NK-92 (cell line): Measurements from ENCODE around the gene MAN1A1.

ENCODE experiments used
- DNase-seq: peaks from one replicate; lab custom pipeline; 2025; ENCODE audit not compliant: unreplicated experiment; lab: John Stamatoyannopoulos, UW

MAN1A1 gene

DNA sequence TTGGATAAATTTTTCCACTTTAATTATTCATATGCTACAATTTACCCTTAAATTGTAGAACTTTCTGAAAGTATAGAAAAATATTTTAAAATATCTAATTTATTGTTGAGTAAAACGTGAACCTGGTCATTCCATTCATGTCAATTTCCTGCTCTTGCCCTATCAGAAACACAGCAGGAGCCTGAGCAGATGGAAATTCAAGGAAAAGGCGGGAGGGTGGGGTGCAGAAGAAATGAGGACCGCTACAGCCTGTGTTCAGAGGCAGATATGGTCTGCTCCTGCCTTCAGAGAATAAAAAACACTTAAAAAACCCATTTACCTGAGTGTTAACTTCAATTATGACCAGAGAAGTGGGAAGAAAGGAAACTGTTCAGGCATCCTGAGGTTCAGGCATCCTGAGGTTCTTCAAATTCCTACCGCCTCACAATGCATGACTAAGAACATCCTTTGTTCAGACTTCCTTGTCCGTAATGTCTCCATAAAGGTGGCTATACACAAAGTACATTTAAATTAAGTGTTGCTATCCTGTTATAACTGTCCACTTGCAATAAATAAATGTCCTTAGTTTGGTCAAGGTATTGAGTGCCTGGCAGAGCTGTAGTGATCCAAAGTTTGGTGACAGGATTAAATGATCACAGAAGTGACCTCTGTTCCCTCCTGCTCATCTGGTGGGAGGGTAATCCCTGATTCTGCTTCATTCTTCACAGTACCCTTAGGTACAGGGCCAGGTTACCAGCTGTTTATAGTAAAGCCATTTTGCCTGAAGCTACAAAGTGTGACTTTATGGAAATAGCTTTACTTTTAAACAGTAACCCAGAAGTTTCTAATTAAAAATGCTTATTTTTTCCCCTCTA is 109.1 kb downstream of the MAN1A1 start:
- no peak for DNase-seq

DNA sequence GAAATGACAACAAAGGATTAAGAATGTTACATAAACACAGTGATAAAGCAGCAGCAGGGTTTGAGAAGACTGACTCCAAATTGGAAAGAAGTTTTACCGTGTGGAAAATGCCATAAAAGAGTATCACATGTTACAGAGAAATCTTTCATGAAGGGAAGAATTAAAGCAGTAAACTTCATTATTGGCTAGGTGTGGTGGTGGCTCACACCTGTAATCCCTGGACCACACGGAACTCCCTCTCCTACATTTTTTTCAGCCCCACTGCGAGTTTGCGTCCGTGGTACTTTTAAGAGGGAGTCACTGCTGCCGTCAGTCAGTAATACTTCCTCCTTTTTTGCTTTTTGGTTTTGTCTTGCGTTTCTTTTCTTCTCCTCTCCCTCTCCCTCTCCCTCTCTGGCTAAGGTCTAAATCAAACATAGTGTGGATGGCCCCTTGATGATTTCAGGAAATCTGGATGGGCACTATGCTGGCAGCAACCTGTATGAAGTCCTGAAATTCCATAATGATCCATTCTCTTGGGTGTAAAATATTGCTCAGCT is 112.3 kb downstream of the MAN1A1 start:
- no peak for DNase-seq

DNA sequence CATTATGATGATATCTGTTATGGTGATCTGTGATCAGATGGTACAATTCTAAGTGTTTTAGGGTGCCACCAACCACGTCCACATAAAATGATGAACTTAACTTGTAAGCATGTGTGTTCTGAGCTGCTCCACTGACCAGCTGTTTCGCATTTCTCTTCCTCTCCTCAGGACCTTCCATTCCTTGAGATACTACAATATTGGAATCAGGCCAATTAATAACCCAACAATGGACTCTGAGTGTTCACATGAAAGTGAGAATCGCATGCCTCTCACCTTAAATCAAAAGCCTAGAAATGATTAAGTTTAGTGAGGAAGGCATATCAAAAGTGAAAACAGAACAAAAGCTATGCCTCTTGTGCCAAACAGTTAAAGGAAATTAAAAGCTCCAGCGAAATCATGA is 114.6 kb downstream of the MAN1A1 start:
- DNase-seq = no peak

DNA sequence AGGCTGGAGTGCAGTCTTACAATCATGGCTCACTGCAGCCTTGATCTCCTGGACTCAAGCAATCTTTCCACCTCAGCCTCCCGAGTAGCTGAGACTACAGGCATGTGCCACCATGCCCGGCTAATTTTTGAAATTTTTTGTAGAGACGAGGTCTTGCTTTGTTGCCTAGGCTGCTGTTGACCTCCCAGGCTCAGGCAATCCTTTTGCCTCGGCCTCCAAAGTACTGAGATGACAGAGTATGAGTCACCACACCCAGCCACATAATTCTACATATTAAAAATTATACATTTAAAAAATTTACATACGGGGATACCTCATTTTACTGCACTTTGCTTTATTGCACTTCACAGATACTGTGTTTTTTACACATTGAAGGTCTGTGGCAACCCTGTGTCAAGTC is 115.1 kb downstream of the MAN1A1 start:
- DNase-seq = no peak

DNA sequence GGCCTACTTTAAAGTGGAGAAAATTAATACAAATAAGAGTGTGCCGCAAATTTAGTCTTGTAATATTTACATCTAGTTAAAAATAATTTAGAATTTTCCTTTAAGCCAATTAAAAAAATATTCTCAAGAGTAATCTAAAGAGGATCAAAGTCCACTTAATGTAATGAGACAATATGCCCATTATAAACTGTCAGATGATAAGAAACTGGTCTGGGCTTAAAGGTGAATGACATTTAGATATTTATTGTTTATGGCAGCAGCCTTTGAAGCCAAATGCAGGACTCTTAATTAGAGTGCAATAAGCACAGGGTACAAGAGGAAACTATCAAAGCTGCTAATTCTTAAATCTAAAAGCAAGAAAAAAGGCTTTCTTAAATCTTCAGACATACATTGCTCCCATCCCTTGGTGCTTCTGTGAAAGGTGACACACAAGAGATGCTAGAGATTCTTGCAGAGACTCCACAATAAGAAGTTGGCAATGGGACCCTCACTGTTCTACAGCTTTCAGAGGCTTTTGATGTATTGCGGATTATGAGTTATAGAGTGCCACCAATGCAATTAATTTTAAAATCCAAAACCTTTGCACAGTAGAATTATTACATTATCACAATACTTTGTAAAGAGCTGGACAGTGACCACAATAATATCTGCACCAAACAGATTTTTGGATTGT is 116.1 kb downstream of the MAN1A1 start:
- no peak for DNase-seq

DNA sequence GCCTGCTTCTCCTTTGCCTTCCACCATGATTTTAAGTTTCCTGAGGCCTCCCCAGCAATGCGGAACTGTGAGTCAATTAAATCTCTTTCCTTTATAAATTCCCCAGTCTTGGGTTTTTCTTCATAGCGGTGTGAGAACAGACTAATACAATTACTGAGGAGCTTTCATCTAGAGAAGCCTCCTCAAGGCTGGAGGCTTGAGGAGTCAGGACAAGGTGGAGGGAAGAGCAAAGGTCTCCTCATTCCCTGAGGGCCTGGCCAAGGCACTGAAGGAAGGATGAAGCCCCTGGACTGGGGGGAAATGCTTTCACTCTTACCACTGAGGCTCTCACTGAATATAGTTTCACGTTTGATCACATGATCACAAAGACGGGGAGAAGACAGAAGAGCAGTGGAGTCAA is 118.2 kb downstream of the MAN1A1 start:
- DNase-seq = no peak

DNA sequence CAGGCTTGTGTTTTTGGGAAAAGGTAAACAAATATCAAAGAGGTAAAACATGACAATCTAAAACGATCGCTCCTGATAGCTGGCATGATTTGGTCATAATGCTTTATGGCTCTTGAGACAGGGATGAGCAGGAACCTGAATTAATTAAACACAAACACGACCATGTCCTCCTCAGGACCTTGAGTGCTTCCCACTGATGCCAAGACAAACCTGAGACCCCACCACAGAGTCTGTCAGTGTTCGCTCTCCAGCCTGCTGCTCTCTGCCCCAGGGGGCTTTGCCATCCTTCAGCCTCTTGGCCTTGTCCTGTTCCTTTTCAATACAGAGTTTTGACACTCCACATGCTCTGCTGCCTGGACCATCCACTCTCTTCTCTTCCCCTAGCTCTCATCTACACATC is 119.4 kb downstream of the MAN1A1 start:
- no peak for DNase-seq

DNA sequence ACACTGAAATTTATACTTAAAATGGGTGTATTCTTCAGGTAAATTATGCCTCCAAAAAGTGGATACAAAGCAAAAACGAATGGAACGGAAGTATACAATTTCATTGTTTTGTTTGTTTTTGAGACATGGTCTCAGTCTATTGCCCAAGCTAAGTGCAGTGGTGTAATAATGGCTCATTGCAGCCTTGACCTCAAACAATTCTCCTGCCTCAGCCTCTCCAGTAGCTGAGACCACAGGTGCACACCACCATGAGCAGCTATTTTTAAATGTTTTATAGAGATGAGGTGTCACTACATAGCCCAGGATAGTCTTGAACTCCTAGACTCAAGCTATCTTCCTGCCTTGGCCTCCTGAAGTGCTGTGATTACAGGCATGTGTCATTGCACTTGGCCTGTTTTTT is 122.2 kb downstream of the MAN1A1 start:
- no peak for DNase-seq

DNA sequence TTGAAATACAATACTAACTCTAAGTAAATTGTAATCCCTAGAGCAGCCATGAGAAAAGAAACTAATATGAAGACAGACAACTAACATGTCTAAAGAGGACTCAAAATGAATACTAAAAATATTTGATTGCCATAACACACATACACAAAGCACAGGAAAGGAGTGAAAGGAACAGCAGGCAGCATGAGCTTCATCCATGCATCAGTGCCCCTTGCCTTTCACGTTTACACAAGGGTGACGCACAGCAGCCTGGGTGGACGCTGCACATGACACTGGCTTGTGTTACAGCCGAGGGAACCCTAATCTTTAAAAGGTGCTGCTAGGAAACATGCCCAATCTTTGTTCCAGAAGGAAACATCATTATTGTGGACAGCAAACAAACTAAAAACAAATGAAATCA is 123.5 kb downstream of the MAN1A1 start:
- DNase-seq = no peak

DNA sequence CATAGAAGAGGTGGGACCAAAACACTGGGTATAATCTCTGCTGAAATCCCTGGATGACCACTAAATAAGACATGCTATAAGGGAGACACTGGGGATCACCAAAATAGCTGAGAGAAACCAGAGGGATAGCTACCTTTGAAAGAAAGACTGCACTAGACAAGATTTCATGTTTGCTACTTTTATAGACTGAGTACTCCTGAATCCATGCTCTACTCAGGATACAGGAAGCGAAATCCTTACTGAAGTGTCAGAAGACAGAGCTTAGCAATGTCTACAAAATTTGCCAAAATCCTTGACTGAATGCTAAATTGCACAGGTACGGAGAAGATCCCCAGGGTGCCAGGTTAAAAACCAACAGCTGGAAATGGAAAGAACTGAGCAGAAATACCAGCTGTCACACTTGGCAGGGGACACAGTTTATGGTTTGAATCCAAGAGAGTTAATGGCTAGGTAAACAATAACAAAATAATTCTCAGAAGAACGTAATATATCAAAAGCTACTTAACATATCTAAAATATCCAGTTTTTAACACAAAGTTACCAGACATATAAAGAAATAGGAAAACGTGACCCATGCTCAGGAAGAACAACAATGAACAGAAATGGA is 125.4 kb downstream of the MAN1A1 start:
- no peak for DNase-seq

DNA sequence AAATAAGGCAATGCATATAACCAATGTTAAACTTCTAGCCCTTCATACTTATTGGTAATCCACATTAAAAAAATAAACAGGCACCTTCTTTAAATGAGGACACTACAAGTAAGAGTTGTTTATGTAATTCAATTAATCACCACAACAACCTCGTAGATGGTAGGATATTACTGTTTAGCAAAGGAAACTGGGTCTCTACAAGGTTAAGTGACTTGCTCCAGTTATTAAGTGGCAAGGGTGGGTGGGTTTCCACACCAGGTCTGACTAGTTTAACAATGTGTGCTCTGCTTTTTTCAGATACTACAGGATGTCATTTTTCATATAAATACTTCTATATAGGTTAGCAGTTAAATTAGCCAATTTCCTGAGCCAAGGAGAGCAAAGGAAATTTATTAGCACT is 129.1 kb downstream of the MAN1A1 start:
- DNase-seq = no peak

DNA sequence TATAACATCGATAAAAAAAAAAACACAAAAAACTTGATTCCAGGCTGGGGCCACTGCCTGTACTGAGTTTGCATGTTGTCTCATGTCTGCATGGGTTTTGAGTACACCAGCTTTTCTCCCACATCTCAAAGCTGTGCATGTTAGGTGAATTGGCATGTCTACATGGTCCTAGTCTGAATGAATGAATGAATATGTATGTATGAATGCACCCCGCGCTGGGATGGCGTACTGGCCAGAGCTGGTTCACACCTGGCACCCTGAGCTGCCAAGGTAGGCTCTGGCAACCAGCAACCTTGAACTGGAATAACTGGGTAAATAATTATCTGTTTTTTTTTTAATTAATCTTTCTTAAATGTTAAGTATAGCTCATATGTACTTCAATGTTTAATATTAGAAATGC is 131.0 kb downstream of the MAN1A1 start:
- no peak for DNase-seq

DNA sequence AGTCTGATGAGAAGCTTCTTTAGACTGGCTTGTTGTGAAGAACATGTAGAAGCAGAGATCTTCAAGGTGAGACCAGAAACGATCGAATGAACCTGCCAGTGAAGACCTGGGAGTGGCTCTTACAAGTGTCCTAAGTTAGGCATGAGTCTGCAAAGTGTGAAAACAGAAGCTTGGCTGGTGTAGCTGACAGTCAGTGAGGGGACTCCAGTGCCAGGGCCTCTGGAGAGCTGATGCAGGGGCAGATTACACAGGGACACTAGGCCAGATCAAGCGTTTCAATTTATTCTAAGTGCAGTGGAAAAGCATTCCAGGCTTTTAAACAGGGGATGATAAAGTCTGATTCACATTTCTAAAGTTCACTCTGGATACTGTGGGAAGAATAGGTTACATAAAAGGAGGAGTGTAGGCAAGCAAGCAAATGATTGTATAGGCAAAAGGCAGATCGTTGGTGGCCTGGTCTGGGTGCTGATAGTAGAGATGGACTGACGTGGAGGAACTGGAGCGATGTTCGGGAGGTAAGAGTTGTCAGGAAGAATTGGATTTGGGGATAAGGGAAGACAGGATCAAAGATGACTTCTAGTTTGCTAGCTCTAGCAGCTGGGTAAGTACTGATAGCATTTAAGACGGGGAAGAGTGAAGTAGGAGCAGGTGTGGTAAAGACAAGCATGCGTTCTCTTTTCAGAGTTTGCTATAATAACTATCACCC is 133.5 kb downstream of the MAN1A1 start:
- no peak for DNase-seq

DNA sequence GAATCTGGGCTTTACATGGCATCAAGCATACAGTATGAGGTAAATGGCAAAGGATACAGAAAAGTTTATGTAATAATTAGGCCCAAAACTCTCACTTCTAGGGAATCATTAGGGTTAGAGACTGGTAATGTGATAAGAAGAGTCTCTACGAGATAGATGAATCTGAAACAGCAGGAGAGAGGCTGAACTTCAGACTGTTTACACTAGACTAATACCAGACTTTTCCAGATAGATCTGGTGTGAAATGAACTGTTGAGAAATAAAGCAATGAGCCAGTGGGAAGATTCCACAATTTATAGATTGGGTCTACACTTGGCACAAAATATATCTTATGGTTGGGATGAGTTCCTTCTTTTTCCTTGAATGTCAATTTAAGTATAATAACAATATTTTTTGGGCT is 134.3 kb downstream of the MAN1A1 start:
- DNase-seq = no peak

DNA sequence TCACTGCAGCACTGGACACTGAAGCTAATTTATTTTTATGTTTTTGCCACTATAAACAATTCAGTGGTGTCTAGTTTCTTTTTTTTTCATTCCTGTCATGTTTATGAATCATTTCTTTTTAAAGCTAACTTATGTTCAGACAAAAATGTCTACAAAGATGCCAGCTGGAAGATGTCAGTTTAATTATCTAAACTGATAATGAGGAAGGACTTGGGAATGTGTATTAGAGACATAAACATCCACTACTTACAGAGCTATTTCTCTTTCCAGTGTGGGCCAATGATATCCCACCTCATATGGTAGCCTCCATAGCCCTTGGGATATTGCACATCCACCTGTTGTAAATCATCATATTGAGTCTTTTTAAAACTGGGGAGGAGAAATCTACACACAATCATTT is 139.0 kb downstream of the MAN1A1 start:
- no peak for DNase-seq

DNA sequence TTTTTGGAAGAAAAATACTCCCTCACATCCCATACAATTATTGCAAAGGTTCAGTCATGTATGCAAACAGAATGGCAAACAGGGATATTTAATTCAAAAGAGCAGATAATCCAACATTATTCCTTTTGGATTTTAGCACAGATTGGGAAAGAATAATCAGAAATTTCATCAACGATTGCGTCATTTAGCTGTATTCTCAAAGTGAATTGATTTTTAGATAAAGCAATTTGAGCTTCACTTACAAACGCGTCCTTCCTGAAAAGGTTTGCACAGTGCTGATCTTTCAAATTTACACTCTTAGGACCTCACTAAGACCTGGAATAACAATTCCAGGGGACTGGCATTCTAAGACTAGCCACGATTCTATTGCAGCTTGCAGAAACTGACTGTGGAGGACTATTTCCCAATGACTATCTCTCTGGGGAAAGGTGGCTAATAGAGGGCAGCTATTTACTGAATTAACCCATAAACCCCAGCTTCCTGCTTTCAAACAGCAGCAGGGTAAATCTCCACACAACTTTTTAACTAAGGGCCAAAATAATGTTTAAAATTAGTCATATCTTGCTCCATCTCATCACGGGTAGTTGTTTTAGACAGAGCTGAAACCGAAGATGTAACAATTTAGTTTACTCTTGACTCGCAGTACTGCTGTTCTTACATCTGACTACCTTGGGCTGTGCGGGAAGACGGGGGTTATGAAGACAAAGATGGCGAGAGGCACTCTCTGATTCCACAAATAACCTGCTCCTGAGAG is 139.9 kb downstream of the MAN1A1 start:
- no peak for DNase-seq

DNA sequence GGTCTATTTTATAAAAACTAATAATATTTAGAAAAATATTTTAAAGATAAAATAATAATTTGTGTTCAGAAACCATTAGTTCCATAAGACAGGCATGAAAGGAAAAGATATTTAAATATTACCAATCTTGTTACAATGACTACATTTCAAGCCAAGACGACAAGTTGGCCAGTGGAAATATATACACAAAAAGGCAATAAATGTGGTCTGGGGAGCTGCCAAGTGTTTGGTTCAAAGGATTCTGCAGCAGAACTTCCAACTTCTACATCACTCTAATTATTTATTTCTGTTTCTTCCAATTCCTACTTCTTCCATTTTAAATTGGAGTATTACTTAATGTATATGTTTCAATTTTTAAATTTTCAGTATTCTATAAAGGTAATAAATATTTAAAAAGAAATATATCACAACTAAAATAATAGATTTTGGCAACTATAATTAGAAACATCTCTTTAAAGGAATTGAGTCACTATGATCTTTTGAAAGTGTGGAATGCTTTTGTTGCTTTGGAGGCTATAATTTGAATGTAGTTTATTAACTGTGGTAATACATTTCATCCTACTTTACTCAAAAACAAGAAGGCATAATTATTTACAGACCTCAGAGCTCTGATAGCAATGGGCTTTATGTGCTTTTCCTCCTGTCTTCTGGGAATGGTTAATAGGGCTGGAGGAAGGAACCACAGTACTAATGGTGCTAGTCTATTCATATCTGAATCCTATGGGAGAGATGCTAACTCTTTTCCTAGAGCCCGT is 141.4 kb downstream of the MAN1A1 start:
- DNase-seq = no peak

DNA sequence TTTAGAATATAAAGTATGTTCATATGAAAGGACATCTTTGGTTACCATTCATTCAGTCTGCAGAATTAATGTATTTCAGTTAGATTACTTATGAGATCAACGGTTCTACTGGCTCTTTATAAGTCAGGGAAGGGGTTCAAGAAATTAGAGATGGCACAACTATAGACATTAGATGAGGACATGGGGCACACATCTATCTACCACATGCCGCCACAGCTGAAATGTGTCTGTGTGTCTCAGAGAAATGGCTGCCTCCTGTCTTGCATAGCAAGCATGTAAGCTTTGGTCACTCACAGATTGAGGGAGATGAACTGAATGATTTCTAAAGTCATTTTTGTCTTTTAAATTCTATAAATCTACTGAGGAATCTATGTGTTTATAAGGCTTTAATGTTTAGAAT is 142.2 kb downstream of the MAN1A1 start:
- no peak for DNase-seq

DNA sequence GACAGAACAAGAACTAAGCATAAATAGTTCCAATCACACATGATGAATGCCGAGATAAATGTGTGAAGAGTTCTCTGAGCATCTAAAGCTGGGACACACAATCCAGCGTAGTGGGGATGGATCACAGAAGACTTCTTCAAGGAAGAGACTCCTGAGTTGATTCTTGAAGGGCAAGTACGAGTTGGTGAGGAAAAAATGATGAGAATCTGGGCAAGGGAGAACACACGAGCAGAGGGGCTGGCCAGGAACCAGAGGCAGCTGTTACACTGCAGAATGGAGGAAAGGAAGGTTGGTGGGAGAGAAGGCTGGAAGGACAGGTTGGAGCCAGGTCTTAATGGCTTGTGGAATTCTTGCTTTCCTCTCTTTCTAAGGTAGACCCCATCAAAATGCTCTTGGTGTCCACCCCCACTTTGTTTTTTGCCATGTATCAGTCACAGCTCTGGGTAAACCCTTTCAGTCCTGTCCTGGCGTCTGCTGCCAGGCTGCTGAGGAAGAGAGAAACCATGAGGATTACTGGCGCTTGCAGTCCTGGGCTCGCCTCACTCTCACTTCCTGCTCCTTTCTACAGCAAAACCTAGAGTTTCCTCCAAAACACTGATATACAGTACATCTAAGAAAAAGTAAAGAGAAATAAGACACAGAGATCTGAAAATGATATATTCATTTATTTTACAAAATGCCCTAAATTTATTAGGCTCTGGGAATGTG is 143.5 kb downstream of the MAN1A1 start:
- no peak for DNase-seq
